ENCODE results near the gene CD320.

GRCh38 chr19:8343483-8343844, 35.3 kb upstream of the CD320 start:
- TF ChIP-seq SIN3A (IDR thresholded peaks at IDR 0.05; ENCODE audit: low read depth, low read length) (no peak), SMC3 (IDR thresholded peaks at IDR 0.05; ENCODE audit: borderline replicate concordance, low read length) (no peak), CTCF (IDR thresholded peaks at IDR 0.05 in 2 of 3, conservative IDR thresholded peaks at IDR 0.05 in 1 of 3; ENCODE audit: control insufficient read depth in 2 of 3, extremely low read depth in 1 of 3, insufficient read depth in 1 of 3, low read depth in 3 of 3, low read length in 3 of 3) (no peak), ZNF384 (IDR thresholded peaks at IDR 0.05; ENCODE audit: borderline replicate concordance, low read depth, low read length) (no peak)
